Activated CD8-positive, alpha-beta T cell treated with anti-CD3 and anti-CD28 coated beads for 36 hours (primary cell): ENCODE measurements around the gene SHLD1. TPM values are rescaled to one million over a fixed set of nuclear protein-coding genes. Genes with fewer than 3 reads are reported as not detected.
A peak's percentile ranks its signal among the peaks of the same experiment; 100 is the strongest.

ENCODE experiments used
- ATAC-seq: fragments of 200-7000 bp; cut with Tn5 transposase; one replicate; pipeline ENCODE4 v1.10.0; 2021; ENCODE audit warnings: mild to moderate bottlenecking, moderate library complexity
- CTCF ChIA-PET: fragments of 350-600 bp; sonication (Branson Sonifier 250); formaldehyde crosslinking; loops from one replicate; lab custom pipeline; 2021; ENCODE audit warnings: antibody characterized with exemption; lab: Charles Lee
- POLR2A ChIA-PET: fragments of 350-600 bp; sonication (Branson Sonifier 250); formaldehyde crosslinking; loops from one replicate; lab custom pipeline; 2021; ENCODE audit warnings: antibody characterized with exemption; lab: Charles Lee
- DNase-seq: peaks from one replicate; pipeline ENCODE4 v3.0.0-alpha.2; 2020
- H3K27ac Mint-ChIP-seq: one replicate; pipeline ENCODE4 v1.8.0; 2021; ENCODE audit warnings: mild to moderate bottlenecking, mixed read lengths
- H3K27me3 Mint-ChIP-seq: one replicate; pipeline ENCODE4 v1.8.0; 2021; ENCODE audit warnings: mixed read lengths
- H3K36me3 Mint-ChIP-seq: one replicate; pipeline ENCODE4 v1.8.0; 2021; ENCODE audit warnings: low read depth, mixed read lengths
- H3K4me1 Mint-ChIP-seq: one replicate; pipeline ENCODE4 v1.8.0; 2021; ENCODE audit warnings: low read depth, mixed read lengths
- H3K4me3 Mint-ChIP-seq: one replicate; pipeline ENCODE4 v1.8.0; 2021; ENCODE audit warnings: mild to moderate bottlenecking, moderate library complexity, mixed read lengths
- H3K9me3 Mint-ChIP-seq: one replicate; pipeline ENCODE4 v1.8.0; 2021; ENCODE audit warnings: mixed read lengths
- CTCF ChIP-seq: fragments of 200-600 bp; IDR thresholded peaks from one replicate; pipeline ENCODE4 v1.8.0; 2022; ENCODE audit warnings: antibody characterized with exemption, mild to moderate bottlenecking
- intact Hi-C: fragments of 100-400 bp; cut with micrococcal nuclease; formaldehyde crosslinking; loops from one replicate; pipeline ENCODE4 v1.10.0; 2022
- total RNA-seq, 2 experiments: library from RNA; stranded (reverse); gene quantifications; one replicate each; pipeline ENCODE4 v1.2.3, GENCODE V29; 2021

SHLD1 gene
- total RNA-seq, 2 experiments from 2014 or later, result 6.5 to 6.9 TPM

- CTCF ChIA-PET, result interaction anchor here (0.8 kb wide), 1 partner anchor 299 kb away, joined by 3 read pairs; no protein-coding TSS in a partner anchor
- TF ChIP-seq CTCF, result no peak
Observed at GRCh38 chr20:5864873-5865587, 114.8 kb downstream of the SHLD1 start.

GRCh38 chr20:5865604-5866003, 115.4 kb downstream of the SHLD1 start:
- Mint-ChIP-seq H3K9me3 (no peaks in the 10 kb centered on the region), H3K36me3 (no peaks in the 10 kb centered on the region), H3K4me3 (no peak overlapping the region), H3K4me1 (peaks cover 6% of the 10 kb centered on the region), H3K27me3 (no peaks in the 10 kb centered on the region), H3K27ac (no peak overlapping the region)
- POLR2A ChIA-PET, result no interaction called here
- no peak for TF ChIP-seq CTCF
- ATAC-seq (no peak), DNase-seq (no peak)
- intact Hi-C loops, result no loop called here
- CTCF ChIA-PET, result no interaction called here

More at GRCh38 chr20:5864873-5865587, 114.8 kb downstream of the SHLD1 start:
- ATAC-seq, result no peak
- no peaks in the 10 kb centered on the region for H3K9me3 Mint-ChIP-seq
- H3K4me1 Mint-ChIP-seq, result peaks cover 6% of the 10 kb centered on the region
- intact Hi-C loops, result no loop called here
- no peak overlapping the region for H3K4me3 Mint-ChIP-seq
- POLR2A ChIA-PET, result no interaction called here
- no peak overlapping the region for H3K27ac Mint-ChIP-seq
- DNase-seq, result peak; percentile 18
- H3K27me3 Mint-ChIP-seq, result no peaks in the 10 kb centered on the region
- no peaks in the 10 kb centered on the region for H3K36me3 Mint-ChIP-seq

GRCh38 chr20:5870568-5870981, 120.4 kb downstream of the SHLD1 start:
- Mint-ChIP-seq H3K27ac (no peak overlapping the region), H3K9me3 (no peaks in the 10 kb centered on the region), H3K4me1 (no peaks in the 10 kb centered on the region), H3K36me3 (no peaks in the 10 kb centered on the region), H3K4me3 (no peak overlapping the region), H3K27me3 (no peaks in the 10 kb centered on the region)
- intact Hi-C loops, result no loop called here
- POLR2A ChIA-PET, result no interaction called here
- no peak for DNase-seq
- CTCF ChIA-PET, result no interaction called here
- no peak for ATAC-seq
- TF ChIP-seq CTCF, result no peak

- Mint-ChIP-seq H3K9me3 (no peaks in the 10 kb centered on the region), H3K36me3 (no peaks in the 10 kb centered on the region), H3K4me1 (no peaks in the 10 kb centered on the region), H3K27ac (no peak overlapping the region), H3K4me3 (no peak overlapping the region), H3K27me3 (no peaks in the 10 kb centered on the region)
- DNase-seq, result no peak
- ChIA-PET CTCF (no interaction called here), POLR2A (no interaction called here)
- intact Hi-C loops, result no loop called here
- TF ChIP-seq CTCF, result no peak
- ATAC-seq, result no peak
Observed at GRCh38 chr20:5871459-5872410, 121.5 kb downstream of the SHLD1 start.

GRCh38 chr20:5877128-5877527, 126.9 kb downstream of the SHLD1 start:
- Mint-ChIP-seq H3K27me3 (peaks cover 9% of the 10 kb centered on the region), H3K27ac (no peak overlapping the region), H3K4me1 (no peaks in the 10 kb centered on the region), H3K4me3 (no peak overlapping the region), H3K36me3 (no peaks in the 10 kb centered on the region), H3K9me3 (no peaks in the 10 kb centered on the region)
- ChIA-PET CTCF (no interaction called here), POLR2A (no interaction called here)
- TF ChIP-seq CTCF, result no peak
- peak; percentile 39 for ATAC-seq
- intact Hi-C loops, result no loop called here
- peak; percentile 5 for DNase-seq
